H9 (cell line): ENCODE measurements around the gene DCLK2. TPM values are rescaled to one million over a fixed set of nuclear protein-coding genes. Genes with fewer than 3 reads are reported as not detected.

Experiments used
- DNase-seq: peaks from one replicate; pipeline ENCODE4 v3.0.0-alpha.2; 2017
- H2AFZ ChIP-seq: one replicate; pipeline ENCODE4 v1.6.1; 2013; ENCODE audit warnings: mild to moderate bottlenecking, low read length, control low read depth, moderate library complexity
- H2AK5ac ChIP-seq: 2 replicates; pipeline ENCODE4 v1.6.1; 2013; ENCODE audit warnings: low read length, control low read depth, mixed read lengths; ENCODE audit not compliant: insufficient read length
- H2BK120ac ChIP-seq: one replicate; pipeline ENCODE4 v1.6.1; 2013; ENCODE audit warnings: low read depth, mild to moderate bottlenecking, low read length, control low read depth, inconsistent platforms; ENCODE audit not compliant: poor library complexity, severe bottlenecking
- H2BK12ac ChIP-seq: 2 replicates; pipeline ENCODE4 v1.6.1; 2013; ENCODE audit warnings: low read length, control low read depth, mixed read lengths, low read depth; ENCODE audit not compliant: insufficient read length
- H2BK15ac ChIP-seq: 2 replicates; pipeline ENCODE4 v1.6.1; 2013; ENCODE audit warnings: low read depth, low read length, control low read depth
- H2BK20ac ChIP-seq: one replicate; pipeline ENCODE4 v1.6.1; 2013; ENCODE audit warnings: low read depth, mild to moderate bottlenecking, low read length, control low read depth, inconsistent platforms; ENCODE audit not compliant: poor library complexity, severe bottlenecking
- H2BK5ac ChIP-seq: 2 replicates; pipeline ENCODE4 v1.6.1; 2013; ENCODE audit warnings: low read length, control low read depth, mixed read lengths; ENCODE audit not compliant: insufficient read length
- H3K14ac ChIP-seq: 2 replicates; pipeline ENCODE4 v1.6.1; 2013; ENCODE audit warnings: low read length, control low read depth; ENCODE audit not compliant: insufficient read depth
- H3K18ac ChIP-seq: 2 replicates; pipeline ENCODE4 v1.6.1; 2013; ENCODE audit warnings: low read depth, mild to moderate bottlenecking, mixed read lengths, low read length, control low read depth; ENCODE audit not compliant: insufficient read length
- H3K23ac ChIP-seq: 2 replicates; pipeline ENCODE4 v1.6.1; 2013; ENCODE audit warnings: low read length, control low read depth, mixed read lengths, low read depth; ENCODE audit not compliant: insufficient read length
- H3K23me2 ChIP-seq: 2 replicates; pipeline ENCODE4 v1.6.1; 2013; ENCODE audit warnings: low read depth, mild to moderate bottlenecking, mixed read lengths, low read length, control low read depth; ENCODE audit not compliant: insufficient read length, poor library complexity, severe bottlenecking
- H3K27ac ChIP-seq: 2 replicates; pipeline ENCODE4 v1.5.1; 2013; ENCODE audit warnings: low read length, control low read depth, mixed read lengths, low read depth; ENCODE audit not compliant: insufficient read length
- H3K27me3 ChIP-seq: 2 replicates; pipeline ENCODE4 v1.6.1; 2013; ENCODE audit warnings: low read length, control low read depth, inconsistent platforms; ENCODE audit not compliant: insufficient read depth
- H3K4ac ChIP-seq: 2 replicates; pipeline ENCODE4 v1.6.1; 2013; ENCODE audit warnings: low read depth, mild to moderate bottlenecking, control low read depth, inconsistent platforms, low read length, moderate library complexity
- H3K4me1 ChIP-seq: 2 replicates; pipeline ENCODE4 v1.6.1; 2013; ENCODE audit warnings: low read length, control low read depth, inconsistent platforms; ENCODE audit not compliant: insufficient read depth
- H3K4me2 ChIP-seq: 2 replicates; pipeline ENCODE4 v1.6.1; 2013; ENCODE audit warnings: low read length, control low read depth, mixed read lengths; ENCODE audit not compliant: insufficient read length, insufficient read depth
- H3K56ac ChIP-seq: 2 replicates; pipeline ENCODE4 v1.6.1; 2013; ENCODE audit warnings: low read depth, mild to moderate bottlenecking, mixed read lengths, low read length, control low read depth; ENCODE audit not compliant: insufficient read length
- H3K79me1 ChIP-seq: 2 replicates; pipeline ENCODE4 v1.6.1; 2013; ENCODE audit warnings: low read depth, mild to moderate bottlenecking, moderate library complexity, low read length, control low read depth, inconsistent platforms; ENCODE audit not compliant: insufficient read depth, poor library complexity, severe bottlenecking
- H3K79me2 ChIP-seq: 2 replicates; pipeline ENCODE4 v1.6.1; 2013; ENCODE audit warnings: low read length, control low read depth, inconsistent platforms; ENCODE audit not compliant: insufficient read depth
- H3K9ac ChIP-seq: 2 replicates; pipeline ENCODE4 v1.6.1; 2013; ENCODE audit warnings: low read length, control low read depth, mixed read lengths; ENCODE audit not compliant: insufficient read length; ENCODE audit errors: extremely low read depth
- H3K9me3 ChIP-seq: one replicate; pipeline ENCODE4 v1.6.1; 2013; ENCODE audit warnings: low read depth, low read length, inconsistent platforms; ENCODE audit not compliant: control insufficient read depth
- H3T11ph ChIP-seq: one replicate; pipeline ENCODE4 v1.6.1; 2013; ENCODE audit warnings: mild to moderate bottlenecking, low read length, control low read depth, inconsistent platforms
- H4K20me1 ChIP-seq: one replicate; pipeline ENCODE4 v1.6.1; 2013; ENCODE audit not compliant: control insufficient read depth, insufficient read length, insufficient read depth
- H4K5ac ChIP-seq: 2 replicates; pipeline ENCODE4 v1.6.1; 2013; ENCODE audit warnings: low read depth, mild to moderate bottlenecking, mixed read lengths, low read length, control low read depth; ENCODE audit not compliant: insufficient read length
- H4K8ac ChIP-seq: replicated peaks from 2 replicates; pipeline ENCODE4 v1.6.1; 2013; ENCODE audit warnings: low read length, control low read depth, mixed read lengths, low read depth; ENCODE audit not compliant: insufficient read length
- H4K91ac ChIP-seq: 2 replicates; pipeline ENCODE4 v1.6.1; 2013; ENCODE audit warnings: low read depth, mild to moderate bottlenecking, moderate library complexity, mixed read lengths, low read length, control low read depth; ENCODE audit not compliant: insufficient read length
- H3K27ac Mint-ChIP-seq, 3 experiments: 2 replicates in 2 of 3; 3 replicates in 1 of 3; pipeline ENCODE4 v1.8.0; 2020 to 2021; ENCODE audit warnings: mixed read lengths in 3 of 3, mild to moderate bottlenecking in 1 of 3, moderate library complexity in 1 of 3
- H3K27me3 Mint-ChIP-seq: 2 replicates; pipeline ENCODE4 v1.8.0; 2021; ENCODE audit warnings: low read depth, mild to moderate bottlenecking, moderate library complexity, mixed read lengths
- H3K36me3 Mint-ChIP-seq, 3 experiments: 2 replicates in 2 of 3; 3 replicates in 1 of 3; pipeline ENCODE4 v1.8.0; 2020 to 2021; ENCODE audit warnings: low read depth in 3 of 3, mixed read lengths in 3 of 3; ENCODE audit not compliant: insufficient read depth in 1 of 3
- H3K4me1 Mint-ChIP-seq, 2 experiments: 2 replicates each; pipeline ENCODE4 v1.8.0; 2020; ENCODE audit warnings: mixed read lengths in 2 of 2
- H3K4me3 Mint-ChIP-seq, 2 experiments: 2 replicates in 1 of 2; 3 replicates in 1 of 2; pipeline ENCODE4 v1.8.0; 2020 to 2021; ENCODE audit warnings: mild to moderate bottlenecking in 2 of 2, mixed read lengths in 2 of 2, moderate library complexity in 1 of 2
- H3K9me3 Mint-ChIP-seq, 2 experiments: 2 replicates in 1 of 2; 3 replicates in 1 of 2; pipeline ENCODE4 v1.8.0; 2020; ENCODE audit warnings: mild to moderate bottlenecking in 2 of 2, mixed read lengths in 2 of 2, moderate library complexity in 1 of 2
- CTCF ChIP-seq: fragments of 200-600 bp; sonication (generic); conservative IDR thresholded peaks from 3 replicates; pipeline ENCODE4 v1.8.0; 2021; ENCODE audit warnings: antibody characterized with exemption, mild to moderate bottlenecking
- total RNA-seq: library from RNA; stranded (reverse); gene quantifications from 2 replicates; pipeline ENCODE4 v1.2.1, GENCODE V29; 2021

The DCLK2 gene
- total RNA-seq, 1 experiment from 2014 or later = 0.33 TPM

GRCh38 chr4:150063128-150063527 is 15.1 kb upstream of the DCLK2 start:
- Histone ChIP-seq H3K23ac (no peak overlapping the region), H3K4ac (no peak overlapping the region), H4K20me1 (no peaks in the 10 kb centered on the region), H3K14ac (no peak overlapping the region), H2BK12ac (no peak overlapping the region), H3K23me2 (no peaks in the 10 kb centered on the region), H2AFZ (no peak overlapping the region), H4K91ac (no peak overlapping the region), H3K9ac (no peak overlapping the region), H2BK20ac (no peak overlapping the region), H2AK5ac (no peak overlapping the region), H3K27me3 (no peaks in the 10 kb centered on the region), H2BK5ac (no peak overlapping the region), H3K27ac (no peak overlapping the region), H2BK120ac (no peak overlapping the region), H3K18ac (no peak overlapping the region), H3K79me2 (no peaks in the 10 kb centered on the region), H3K79me1 (no peaks in the 10 kb centered on the region), H3K56ac (no peak overlapping the region), H3T11ph (no peak overlapping the region), H3K9me3 (no peaks in the 10 kb centered on the region), H3K4me1 (no peaks in the 10 kb centered on the region), H4K5ac (no peak overlapping the region), H2BK15ac (no peak overlapping the region), H3K4me2 (no peak overlapping the region), H4K8ac (no peak overlapping the region)
- DNase-seq = no peak
- no peak overlapping the region for H3K4me3 Mint-ChIP-seq
- H3K9me3 Mint-ChIP-seq = peaks cover 0 to 4% of the 10 kb centered on the region in 2 experiments; a peak in 2 of 5 replicates
- no peaks in the 10 kb centered on the region for H3K27me3 Mint-ChIP-seq
- H3K4me1 Mint-ChIP-seq = no peaks in the 10 kb centered on the region
- no peaks in the 10 kb centered on the region for H3K36me3 Mint-ChIP-seq
- TF ChIP-seq CTCF = no peak
- H3K27ac Mint-ChIP-seq = no peak overlapping the region
